Inferior parietal cortex (tissue), 1 donor: ENCODE data around the gene RNFT2.
"Not testable (repeated sequence)": the region's sequence is repeated elsewhere in the genome, so short reads cannot be mapped to it uniquely, and the experiment has no call there.

Source experiments
- DNase-seq: peaks from one replicate; pipeline ENCODE4 v3.0.0-alpha.2; 2016; ENCODE audit errors: extremely low spot score

Gene RNFT2

GRCh38 chr12:116744766-116745165 lies 6.7 kb downstream of the RNFT2 start:
- no peak for DNase-seq

DNA sequence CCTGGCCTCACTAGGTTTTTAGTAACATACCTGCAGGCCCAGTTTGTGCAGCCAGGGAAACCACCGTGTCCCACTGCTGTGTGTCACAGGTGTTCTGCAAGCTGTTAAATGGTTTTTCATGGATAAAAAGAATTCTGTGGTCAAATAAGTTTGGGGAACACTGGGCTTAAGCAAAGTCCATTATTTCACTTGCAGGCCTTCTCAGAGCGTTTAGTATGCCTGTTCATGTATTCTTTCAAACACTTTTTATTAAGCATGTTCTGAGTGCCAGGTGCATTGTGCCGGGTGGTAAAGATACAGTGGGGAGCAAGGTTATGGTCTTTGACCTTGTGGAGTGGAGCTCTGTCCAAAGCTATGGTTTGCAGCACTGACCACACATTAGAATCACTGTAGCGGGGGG lies 7.4 kb downstream of the RNFT2 start:
- no peak for DNase-seq

GRCh38 chr12:116749884-116750283 lies 11.8 kb downstream of the RNFT2 start:
- DNase-seq, result no peak

DNA sequence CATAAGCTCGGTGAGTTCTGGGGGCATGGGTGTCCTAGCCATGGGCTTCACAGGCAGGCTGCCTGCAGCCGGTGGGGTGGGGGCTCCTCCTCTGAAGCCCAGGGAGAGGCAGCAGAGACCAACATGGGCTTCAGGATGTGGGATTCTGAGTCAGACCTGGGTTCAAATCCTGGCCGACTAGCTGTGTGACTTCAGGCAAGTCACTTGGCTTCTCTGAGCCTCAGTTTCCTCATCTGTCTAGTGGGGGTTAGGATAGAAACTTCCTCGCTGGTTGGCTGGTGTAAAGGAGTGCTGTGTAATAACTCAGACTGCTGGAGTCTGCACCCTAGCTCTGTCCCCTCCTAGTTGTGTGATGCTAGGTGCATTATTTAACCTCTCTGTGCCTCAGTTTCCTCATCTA lies 12.2 kb downstream of the RNFT2 start:
- no peak for DNase-seq

- DNase-seq, result not testable (repeated sequence)
Measured at GRCh38 chr12:116754097-116754496, 16.0 kb downstream of the RNFT2 start.

DNA sequence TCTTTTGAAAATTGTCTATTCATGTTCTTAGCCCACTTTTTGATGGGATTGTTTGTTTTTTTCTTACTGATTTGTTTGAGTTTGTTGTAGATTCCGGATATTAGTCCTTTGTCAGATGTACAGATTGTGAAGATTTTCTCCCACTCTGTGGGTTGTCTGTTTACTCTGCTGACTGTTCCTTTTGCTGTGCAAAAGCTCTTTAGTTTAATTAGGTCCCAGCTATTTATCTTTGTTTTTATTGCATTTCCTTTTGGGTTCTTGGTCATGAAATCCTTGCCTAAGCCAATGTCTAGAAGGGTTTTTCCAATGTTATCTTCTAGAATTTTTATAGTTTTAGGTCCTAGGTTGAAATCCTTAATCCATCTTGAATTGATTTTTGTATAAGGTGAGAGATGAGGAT lies 16.7 kb downstream of the RNFT2 start:
- not testable (repeated sequence) for DNase-seq

DNA sequence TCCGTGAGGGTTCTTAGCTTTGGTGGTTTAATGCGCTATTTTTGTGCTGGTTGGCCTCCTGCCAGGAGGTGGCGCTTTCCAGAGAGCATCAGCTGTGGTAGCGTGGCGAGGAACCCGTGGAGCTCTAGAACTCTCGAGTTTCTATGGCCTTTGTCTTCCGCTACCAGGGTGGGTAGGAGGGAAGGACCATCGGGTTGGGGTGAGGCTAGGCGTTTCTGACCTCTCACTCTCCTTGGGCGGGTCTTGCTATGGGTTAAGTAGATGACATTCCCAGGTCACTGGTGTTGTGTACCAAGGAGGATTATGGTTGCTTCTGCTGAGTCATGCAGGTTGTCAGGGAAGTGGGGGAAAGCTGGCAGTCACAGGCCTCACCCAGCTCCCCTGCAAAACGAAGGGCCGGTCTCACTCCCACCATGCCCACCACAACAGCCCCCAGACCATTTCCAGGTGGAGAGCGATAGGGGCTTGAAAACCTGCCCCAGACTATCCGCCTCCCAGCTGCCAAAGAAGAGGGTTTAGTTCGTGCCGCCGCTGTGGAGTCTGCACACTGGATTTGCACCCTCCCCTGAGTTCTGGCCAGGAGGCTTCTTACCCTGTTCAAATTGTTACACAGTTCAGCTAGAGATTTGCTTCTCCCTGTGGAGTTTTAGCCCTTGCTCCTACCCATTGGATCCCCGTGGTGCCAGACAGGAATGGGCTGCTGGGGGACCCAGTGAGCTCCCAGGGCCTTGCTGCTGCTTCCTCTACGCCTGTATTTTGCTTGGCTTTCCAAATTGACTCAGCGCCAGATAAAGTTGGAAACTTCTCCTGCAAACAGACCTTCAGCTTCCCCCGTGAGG lies 21.9 kb downstream of the RNFT2 start:
- DNase-seq, result no peak

- DNase-seq, result no peak
Measured at GRCh38 chr12:116760622-116761020, 22.5 kb downstream of the RNFT2 start.

DNA sequence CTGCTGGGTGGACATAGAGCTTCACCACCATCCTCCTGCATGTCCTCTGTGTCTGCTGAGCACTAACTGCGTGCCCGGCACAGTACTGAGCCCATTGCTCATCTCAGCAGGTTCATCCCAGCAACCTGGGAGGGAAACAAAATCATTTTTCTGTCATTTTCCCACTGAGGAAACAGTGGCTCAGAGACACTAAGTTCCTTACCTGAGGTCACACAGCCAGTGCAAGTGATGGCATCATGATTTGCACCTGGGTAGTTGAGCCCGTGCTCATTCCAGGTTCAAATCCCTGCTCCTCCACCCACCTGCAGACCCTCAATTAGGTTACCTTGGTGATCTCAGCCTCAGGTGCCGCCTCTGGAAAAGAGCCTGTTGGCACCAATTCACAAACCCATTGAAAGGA lies 23.4 kb downstream of the RNFT2 start:
- no peak for DNase-seq

- no peak for DNase-seq
Measured at GRCh38 chr12:116765271-116765670, 27.2 kb downstream of the RNFT2 start.

- no peak for DNase-seq
Measured at GRCh38 chr12:116766285-116766684, 28.2 kb downstream of the RNFT2 start.

GRCh38 chr12:116766746-116767145 lies 28.6 kb downstream of the RNFT2 start:
- no peak for DNase-seq

DNA sequence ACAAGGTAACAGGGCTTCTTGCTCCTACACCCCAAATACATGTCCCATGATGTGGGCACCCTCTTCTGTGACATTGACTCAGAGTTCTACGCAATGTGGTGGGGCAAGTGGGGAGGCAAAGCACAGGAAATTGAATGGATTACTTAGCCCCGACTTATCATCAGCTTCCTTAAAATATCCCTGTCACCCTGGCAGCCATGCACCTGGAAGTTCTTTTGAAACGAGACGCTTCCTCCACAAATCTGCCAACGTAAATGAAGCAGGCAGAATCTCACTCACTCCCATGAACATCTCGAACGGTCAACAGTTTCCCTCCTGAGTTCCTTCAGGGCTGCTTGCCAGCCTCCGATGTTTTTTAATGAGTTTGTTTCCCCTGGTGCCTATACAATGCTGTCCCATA lies 33.5 kb downstream of the RNFT2 start:
- no peak for DNase-seq

- DNase-seq, result no peak
Measured at GRCh38 chr12:116773276-116773731, 35.2 kb downstream of the RNFT2 start.

DNA sequence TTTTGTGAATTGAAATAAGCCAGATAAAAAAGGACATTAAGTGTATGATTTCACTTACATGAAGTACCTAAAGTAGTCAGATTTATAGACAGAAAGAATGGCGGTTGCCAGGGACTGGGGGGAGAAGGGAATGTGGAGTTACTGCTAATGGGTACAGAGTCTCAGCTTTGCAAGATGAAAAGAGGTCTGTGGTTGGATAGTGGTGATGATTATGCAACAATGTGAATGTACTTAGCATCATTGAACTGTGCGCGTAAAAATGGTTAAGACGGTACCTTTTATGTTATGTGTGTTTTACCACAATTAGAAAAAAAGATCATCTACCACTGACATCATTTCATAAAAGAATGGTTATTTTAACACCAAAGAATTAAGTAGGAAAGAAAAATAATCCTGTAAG lies 35.9 kb downstream of the RNFT2 start:
- DNase-seq, result no peak

DNA sequence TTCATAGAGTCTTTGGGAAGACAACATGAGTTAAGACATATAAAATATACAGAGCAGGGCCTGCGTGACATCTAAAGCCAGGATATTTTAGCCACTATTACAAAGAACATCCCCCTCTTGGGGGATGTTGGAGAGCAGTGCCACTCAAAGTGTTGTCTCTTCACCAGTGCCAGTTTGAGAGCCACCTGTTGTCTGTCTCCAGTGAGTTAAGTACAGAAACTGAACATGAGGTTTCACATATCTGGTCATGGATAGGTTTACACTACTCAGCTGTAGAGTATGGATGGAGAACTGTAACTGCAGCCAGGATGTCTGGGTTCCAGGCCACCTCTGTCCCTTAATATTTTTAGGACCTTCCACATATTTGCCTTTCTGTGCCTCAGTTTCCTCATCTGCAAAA lies 39.1 kb downstream of the RNFT2 start:
- no peak for DNase-seq

GRCh38 chr12:116779597-116779996 lies 41.5 kb downstream of the RNFT2 start:
- DNase-seq, result no peak

DNA sequence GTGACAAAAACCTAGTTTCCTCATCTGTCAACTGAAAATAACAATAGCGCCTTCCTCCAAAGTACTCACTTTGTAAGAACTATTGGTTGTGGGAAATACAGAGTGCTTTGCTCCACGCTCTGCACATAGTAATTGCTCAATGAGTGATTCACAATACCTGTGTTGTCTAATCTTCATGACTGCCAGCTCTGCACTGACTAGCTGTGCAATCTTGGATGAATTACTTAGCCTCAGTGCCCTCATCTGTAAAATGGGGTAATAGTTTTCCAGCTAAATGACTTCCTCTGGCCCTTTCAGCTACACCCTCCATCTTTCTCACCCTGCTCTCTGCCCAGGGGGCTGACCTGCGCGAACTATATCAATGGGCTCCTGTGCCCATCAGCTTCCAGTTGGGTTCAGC lies 42.8 kb downstream of the RNFT2 start:
- no peak for DNase-seq

- no peak for DNase-seq
Measured at GRCh38 chr12:116783525-116784237, 45.6 kb downstream of the RNFT2 start.

DNA sequence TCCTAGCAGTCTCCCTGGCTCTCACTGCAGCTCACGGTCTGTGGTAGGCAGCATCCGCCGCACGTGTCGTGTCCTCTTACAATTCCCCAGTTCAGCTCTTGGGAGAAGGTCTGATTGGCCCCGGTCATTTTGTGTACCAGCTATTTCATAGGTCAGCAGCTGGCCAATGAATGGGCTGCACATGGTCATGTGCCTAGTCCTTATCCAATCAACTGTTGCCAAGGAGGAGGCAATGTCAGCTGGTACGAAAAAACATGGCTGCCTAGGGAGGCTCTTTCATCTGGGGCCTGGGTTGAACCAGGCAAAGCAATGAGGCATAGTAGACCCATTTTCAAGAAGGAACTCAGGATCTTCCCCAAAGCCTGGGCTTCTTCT lies 46.1 kb downstream of the RNFT2 start:
- no peak for DNase-seq

DNA sequence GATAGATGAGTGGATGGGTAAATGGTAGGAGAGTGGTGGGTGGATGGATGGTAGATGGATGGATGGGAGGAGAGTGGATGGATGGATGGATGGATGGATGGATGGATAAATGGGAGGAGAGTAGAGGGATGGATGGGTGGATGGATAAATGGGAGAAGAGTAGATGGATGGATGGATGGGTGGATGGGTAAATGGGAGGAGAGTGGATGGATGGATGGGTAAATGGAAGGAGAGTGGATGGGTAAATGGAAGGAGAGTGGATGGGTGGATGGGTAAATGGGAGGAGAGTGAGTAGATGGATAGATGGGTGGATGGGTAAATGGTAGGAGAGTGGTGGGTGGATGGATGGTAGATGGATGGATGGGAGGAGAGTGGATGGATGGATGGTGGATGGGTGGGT lies 51.4 kb downstream of the RNFT2 start:
- DNase-seq, result not testable (repeated sequence)

- DNase-seq, result no peak
Measured at GRCh38 chr12:116790066-116790465, 52.0 kb downstream of the RNFT2 start.

GRCh38 chr12:116792403-116792802 lies 54.3 kb downstream of the RNFT2 start:
- DNase-seq, result no peak
